AG08395 (cell line): ENCODE measurements around the gene ITGB6.

Experiments
- DNase-seq: peaks from one replicate; pipeline ENCODE4 v3.0.0; 2012; ENCODE audit warnings: mixed read lengths, low spot score

ITGB6 gene

DNA sequence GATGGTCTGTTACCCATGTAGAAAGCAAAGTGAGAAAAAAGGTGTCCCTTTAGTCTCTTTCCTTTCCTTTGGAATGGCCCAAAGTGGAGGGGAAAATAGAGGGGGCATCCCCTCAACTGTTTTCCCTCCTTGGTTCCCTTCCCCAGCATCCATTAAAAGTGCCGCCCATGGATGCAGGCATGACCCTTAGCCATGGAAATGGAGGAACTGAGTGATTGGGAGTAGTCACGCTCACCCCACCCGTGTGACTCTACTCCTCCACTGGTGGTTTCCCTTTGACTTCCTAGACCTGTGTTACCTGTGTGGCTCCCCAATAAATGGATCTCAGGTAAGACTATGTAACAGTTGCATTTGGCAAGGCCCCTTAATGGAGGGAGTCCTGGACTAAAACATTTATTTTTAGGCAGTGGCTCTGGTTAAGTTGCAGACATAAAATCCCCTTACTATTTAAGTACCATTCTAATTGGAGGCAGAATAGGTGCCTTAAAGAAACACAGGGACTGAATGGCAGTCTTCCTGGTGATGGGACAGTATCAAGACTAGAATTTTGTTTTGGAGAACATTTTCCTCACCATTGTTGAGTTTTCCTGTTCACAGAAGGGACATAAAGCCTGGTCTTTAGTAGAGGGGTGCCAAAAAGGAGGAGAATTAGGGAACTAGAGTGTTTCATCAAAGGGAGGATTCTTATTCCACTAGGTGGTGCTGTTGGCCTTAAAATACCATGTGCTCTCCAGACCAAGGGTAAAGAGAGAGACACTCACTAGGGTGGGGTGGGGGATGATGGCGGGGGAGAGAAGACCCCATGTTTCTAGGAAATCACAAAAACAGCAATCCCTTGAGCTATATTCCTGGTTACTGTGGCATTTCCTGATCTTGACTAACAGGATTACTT, 112.0 kb downstream of the ITGB6 start:
- DNase-seq: no peak

GRCh38 chr2:160085662-160086061, 114.4 kb downstream of the ITGB6 start:
- no peak for DNase-seq

DNA sequence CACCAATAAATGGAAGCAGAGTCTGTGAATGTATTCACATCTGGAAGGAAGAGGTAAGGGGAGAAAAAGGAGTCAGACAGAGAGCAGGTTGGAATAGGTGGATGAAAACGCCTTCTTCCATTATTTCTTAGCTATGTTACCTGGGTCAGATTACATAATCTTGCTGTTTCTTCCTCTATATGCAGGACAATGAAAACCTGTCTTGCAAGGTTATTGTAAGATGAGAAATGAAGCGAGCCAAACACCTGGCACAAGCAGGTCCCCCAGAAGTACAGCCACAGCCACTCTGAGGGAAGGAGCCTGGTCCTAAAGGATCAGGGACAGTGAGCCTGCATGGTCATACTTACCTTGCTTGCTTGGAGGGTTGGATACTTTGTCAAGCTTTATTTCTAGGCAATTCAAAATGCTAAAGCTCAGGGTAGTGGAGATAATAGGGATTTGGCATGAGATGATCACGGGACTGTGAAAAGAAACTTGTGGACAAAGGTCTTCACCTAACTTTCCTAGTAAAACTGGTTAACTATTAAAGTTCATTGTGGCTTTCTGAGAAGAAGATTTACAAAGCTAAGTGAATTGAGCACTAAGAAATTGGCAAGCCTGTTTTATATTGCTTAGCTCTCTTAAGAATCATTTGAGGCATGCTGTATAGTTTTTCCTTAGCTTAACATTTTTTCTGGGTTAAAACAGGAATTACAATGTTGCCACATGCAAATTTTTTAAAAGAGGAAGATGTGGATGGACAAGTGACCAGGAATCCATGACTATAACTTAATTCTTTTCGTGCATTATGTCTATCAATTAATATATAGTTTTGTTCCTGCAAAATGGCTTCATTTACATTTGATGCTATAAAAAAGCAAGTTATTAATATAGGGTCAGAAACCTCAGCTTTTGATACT, 121.9 kb downstream of the ITGB6 start:
- no peak for DNase-seq

DNA sequence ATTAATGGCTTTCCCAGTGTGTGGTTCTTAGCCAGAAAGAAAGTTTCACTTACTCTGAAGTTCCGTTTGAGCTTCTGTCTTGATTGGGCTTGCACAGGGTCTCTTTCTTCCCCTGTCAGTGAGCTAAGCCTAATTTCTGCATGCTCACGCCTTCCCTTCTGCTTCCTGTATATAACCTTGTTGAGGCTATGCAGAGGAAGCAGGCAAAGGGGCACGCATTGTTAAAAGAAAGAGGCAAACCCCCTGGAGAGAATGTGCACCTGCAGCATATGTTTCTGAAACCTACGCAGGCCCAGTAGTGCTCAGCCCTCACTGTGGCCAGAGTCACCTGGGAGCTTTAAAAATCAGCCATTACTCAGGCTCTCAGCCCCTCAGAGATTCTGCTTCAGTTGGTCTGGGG, 123.2 kb downstream of the ITGB6 start:
- DNase-seq: no peak

- no peak for DNase-seq
These were observed 123.8 kb downstream of the ITGB6 start for GRCh38 chr2:160076241-160076640.

DNA sequence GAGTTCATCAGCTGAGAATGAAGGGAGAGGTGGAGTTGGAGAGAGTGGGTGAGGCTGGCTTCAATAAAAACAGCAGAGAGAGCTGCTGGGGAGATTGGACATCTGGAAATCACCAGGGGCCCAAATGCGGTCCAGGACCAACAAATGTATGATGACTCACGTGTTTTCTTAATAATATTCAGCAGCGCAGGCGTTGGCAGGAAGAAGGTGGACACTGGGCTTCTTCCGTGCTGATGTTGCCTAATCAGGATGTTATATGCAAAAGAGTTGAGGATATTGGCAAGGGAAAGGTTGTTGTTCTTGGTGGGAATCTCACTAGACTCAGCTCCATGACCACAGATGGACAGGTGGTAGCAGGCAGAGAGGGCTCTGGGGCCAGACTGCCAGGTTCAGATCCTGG, 124.9 kb downstream of the ITGB6 start:
- DNase-seq: peak; percentile 90

GRCh38 chr2:160073284-160073888, 126.7 kb downstream of the ITGB6 start:
- DNase-seq: no peak

DNA sequence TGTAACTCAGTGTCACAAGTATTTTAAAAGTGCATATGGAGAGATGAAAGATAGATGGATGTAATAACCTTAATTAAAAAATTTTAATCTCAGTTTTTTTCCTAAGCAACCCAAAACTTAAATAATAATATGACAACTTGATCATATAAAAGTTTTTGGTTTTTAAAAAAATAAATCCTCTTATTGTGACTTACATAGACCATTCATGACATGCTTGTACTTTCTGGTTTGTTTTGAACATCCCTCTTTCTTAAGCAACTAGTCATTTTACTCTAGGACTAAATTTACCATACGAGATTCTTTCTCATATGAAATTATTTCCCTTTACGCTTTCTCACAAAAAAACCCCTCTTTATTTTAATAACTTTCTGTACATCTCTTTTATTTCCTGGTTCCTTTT, 131.2 kb downstream of the ITGB6 start:
- DNase-seq: no peak

- DNase-seq: no peak
These were observed 135.2 kb downstream of the ITGB6 start for GRCh38 chr2:160064916-160065315.

DNA sequence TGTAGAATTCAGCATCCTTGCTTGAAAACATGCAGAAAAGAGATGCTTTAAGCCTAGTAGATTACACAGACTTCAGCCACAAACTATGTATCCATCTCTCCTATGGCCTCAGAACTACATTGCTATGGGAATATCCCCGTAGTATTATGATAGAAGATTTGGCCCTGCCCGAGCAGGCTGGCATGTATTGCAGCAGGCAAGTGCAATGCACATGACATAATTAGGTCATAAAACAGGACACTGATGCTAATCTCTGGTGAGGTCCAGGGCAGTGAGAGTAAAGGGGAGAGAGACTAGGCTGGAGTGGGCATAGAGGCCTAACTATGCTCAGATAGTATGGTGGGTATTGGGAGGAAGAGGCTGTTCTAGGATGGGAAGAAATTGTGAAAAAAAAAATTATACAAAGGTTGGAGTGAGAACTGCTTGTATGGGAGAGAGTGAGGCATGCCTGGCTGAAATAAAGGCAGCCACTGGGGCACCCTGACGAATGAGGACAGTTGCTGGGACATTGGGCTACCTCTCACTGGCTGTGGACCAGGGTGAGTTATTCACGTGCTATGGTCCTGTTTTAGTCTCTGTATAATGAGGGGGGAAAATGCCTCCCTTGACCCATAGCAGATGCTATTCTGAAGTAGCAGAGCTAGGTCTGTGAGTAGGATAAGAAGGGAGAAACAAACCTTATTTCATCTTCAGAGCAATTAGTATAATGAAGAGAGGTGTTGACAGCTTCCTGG, 136.0 kb downstream of the ITGB6 start:
- no peak for DNase-seq

DNA sequence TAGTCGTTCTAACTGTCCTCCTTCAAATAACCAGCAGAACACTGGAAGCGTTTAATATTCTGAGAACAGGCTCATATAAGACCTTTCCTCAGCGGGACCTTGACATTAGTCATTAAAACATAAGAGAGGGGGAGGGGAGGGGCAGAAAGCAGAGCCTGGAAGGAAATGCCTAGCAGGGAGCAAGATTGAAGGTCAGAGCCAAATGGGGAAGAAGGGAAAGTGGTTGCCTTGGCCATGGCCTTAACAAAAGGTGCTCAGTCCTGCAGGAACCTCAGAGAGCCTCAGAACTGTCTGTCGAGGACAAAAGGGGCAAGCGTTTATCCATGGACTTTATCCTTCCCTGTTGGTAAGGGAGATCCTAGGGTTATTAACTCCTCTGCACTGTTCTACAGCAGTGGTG, 136.8 kb downstream of the ITGB6 start:
- DNase-seq: peak; percentile 5

GRCh38 chr2:160062292-160063005, 137.6 kb downstream of the ITGB6 start, which contains the start of gene PLA2R1:
TSS of gene PLA2R1 (minus strand) at chr2:160062615. CDS start at chr2:160062403, 212 bp downstream.
- peak; percentile 70 for DNase-seq

- peak; percentile 15 for DNase-seq
These were observed 138.2 kb downstream of the ITGB6 start for GRCh38 chr2:160061944-160062291.

DNA sequence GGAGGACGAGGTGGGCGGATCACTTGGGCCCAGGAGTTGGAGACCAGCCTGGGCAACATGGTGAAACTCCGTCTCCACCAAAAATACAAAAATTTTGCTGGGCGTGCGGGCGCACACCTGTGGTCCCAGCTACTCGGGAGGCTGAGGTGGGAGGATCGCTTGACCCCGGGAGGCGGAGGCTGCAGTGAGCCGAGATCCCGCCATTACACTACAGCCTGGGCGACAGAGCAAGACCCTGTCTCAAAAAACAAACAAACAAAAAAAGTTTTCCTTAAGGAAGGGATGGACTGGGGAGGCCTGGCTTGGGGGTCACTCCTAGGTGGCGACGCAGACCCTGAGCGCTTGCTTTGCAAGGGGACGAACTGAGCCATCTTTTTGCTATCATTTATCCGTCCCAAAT, 138.5 kb downstream of the ITGB6 start:
- DNase-seq: no peak

DNA sequence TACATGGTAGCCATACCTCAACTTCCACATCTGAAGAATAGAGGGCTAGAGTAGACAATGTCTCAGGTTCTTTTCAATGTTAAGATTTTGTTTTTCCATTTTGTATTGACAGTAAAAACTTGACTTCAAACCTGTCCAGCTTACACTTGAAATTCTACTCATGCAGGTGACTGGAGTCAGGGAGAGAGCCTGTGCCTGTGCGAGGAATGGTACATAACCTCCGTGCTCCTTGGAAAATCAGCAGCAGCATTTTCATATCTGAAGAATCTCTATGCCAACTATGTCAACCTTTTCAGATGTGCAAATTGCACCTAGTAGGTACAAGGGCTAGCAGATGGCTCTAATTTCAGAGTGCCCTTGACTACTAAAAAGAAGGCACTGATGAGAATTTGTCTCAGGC, 139.8 kb downstream of the ITGB6 start:
- no peak for DNase-seq

DNA sequence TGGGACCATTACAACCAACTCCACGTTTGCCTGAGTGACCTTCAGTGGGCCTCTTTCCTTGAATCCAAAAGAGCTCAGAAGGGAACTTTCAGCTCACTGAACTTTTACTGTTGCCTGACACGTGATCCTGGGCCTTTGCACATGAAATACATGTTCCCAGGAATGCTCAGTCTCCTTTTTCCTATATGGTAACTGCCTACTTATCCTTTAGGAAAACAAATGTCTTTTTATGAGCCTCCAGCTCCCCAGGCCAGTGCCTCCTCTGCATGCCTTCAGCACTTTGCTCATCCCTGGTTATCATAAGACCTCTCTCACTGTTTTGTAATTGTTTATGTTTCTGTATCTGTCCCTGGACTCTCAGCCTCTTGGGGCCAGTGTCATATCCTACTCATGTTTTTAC, 142.7 kb downstream of the ITGB6 start:
- no peak for DNase-seq

DNA sequence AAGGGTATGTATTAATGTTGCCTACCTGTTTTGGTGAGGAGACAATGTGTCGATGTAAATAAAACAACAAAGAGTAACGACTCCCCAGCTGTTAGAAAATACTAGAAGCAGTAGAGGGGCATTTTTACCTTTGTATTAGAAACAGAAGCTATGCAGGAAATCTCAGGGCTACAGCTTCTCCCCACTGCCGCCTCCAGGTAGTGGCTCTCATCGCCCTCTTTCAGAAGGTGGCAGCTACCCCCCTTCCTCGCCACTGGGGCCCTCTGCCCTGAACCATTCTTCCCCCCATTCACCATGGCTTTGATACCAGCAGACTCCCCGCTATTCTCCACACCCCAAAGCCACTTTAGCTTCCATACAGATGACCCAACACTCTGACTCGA, 144.4 kb downstream of the ITGB6 start:
- DNase-seq: no peak

DNA sequence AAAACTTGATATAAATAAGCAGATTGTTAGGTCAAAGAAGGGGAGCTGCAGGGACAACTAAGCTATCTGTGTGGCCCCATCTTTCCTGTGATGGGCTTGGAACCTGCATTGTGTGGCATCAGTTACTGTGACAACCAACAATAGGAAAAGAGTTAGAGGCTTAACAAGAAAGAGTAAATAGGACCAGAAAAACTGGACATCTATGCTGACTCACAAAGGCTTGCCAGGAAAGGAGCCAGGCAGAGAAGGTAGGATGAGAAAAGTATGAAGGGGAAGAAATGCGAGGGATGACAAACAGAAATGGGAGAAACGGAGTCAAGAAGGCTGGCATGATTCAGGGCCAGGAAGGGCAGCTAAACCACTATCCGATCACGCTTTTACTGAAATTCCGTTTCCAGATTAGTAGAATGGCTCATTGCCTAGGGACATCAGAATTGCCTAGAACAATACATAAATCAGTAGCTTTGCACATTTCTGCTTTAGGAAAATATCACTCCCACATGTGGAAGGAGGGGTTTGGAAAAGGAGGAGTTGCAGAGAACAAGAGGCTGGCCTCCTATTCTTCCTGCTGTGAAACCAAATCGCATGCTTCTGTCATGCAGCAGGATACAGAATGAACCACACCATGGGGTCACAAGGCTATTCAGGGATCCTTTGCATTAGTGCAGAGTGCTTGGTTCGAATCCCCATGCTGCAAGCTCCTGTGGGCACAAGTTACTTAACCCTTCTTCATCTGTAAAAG, 144.9 kb downstream of the ITGB6 start:
- peak; percentile 86 for DNase-seq

- no peak for DNase-seq
These were observed 146.1 kb downstream of the ITGB6 start for GRCh38 chr2:160053946-160054345.

GRCh38 chr2:160052531-160052930, 147.5 kb downstream of the ITGB6 start:
- DNase-seq: no peak
